RWPE2 (cell line): ENCODE data around the gene SPINK8.
"Not testable (repeated sequence)": the region's sequence is repeated elsewhere in the genome, so short reads cannot be mapped to it uniquely, and the experiment has no call there.

Source experiments
- ATAC-seq: fragments of 200-7000 bp; cut with Tn5 transposase; 3 replicates; pipeline ENCODE4 v1.9.1; 2021; ENCODE audit warnings: low read depth
- DNase-seq: peaks from one replicate; pipeline ENCODE4 v3.0.0-alpha.2; 2020; ENCODE audit warnings: low spot score
- H3K27ac ChIP-seq: fragments of 450-650 bp; 2 replicates; pipeline ENCODE4 v1.5.1; 2017; ENCODE audit warnings: mild to moderate bottlenecking; ENCODE audit not compliant: poor library complexity, severe bottlenecking
- H3K27me3 ChIP-seq: fragments of 250-450 bp; sonication (Bioruptor Pico); 2 replicates; pipeline ENCODE4 v1.5.1; 2021; ENCODE audit warnings: mild to moderate bottlenecking, moderate library complexity; ENCODE audit not compliant: insufficient read depth, poor library complexity, severe bottlenecking
- H3K36me3 ChIP-seq: fragments of 250-450 bp; sonication (Bioruptor Pico); 2 replicates; pipeline ENCODE4 v1.5.1; 2020; ENCODE audit warnings: low read depth, mild to moderate bottlenecking, moderate library complexity
- H3K4me1 ChIP-seq: fragments of 250-450 bp; sonication (Bioruptor Pico); 2 replicates; pipeline ENCODE4 v1.5.1; 2021; ENCODE audit warnings: mild to moderate bottlenecking, moderate library complexity; ENCODE audit not compliant: insufficient read depth, poor library complexity, severe bottlenecking
- H3K4me3 ChIP-seq: fragments of 250-450 bp; sonication (Bioruptor Pico); 2 replicates; pipeline ENCODE4 v1.5.1; 2021; ENCODE audit warnings: mild to moderate bottlenecking, moderate library complexity; ENCODE audit not compliant: severe bottlenecking
- H3K9me3 ChIP-seq: fragments of 250-450 bp; sonication (Bioruptor Pico); 2 replicates; pipeline ENCODE4 v1.5.1; 2021; ENCODE audit warnings: mild to moderate bottlenecking, moderate library complexity; ENCODE audit not compliant: severe bottlenecking
- CTCF ChIP-seq: fragments of 450-650 bp; IDR thresholded peaks from one replicate; pipeline ENCODE4 v1.5.1; 2017; ENCODE audit warnings: mild to moderate bottlenecking, moderate library complexity; ENCODE audit not compliant: poor library complexity, severe bottlenecking

SPINK8 gene

GRCh38 chr3:48343432-48343831 is 10.0 kb upstream of the SPINK8 start:
- ATAC-seq (no peak; the same call in 2 of the 3 replicates), DNase-seq (no peak)
- H3K36me3 ChIP-seq = no peaks in the 10 kb centered on the region
- H3K27me3 ChIP-seq = no peaks in the 10 kb centered on the region
- H3K4me1 ChIP-seq = no peaks in the 10 kb centered on the region
- H3K4me3 ChIP-seq = no peak overlapping the region
- no peak for TF ChIP-seq CTCF
- no peak overlapping the region for H3K27ac ChIP-seq
- no peaks in the 10 kb centered on the region for H3K9me3 ChIP-seq

- H3K4me3 ChIP-seq = no peak overlapping the region
- H3K27ac ChIP-seq = no peak overlapping the region
- no peaks in the 10 kb centered on the region for H3K4me1 ChIP-seq
- no peak for TF ChIP-seq CTCF
- H3K9me3 ChIP-seq = no peaks in the 10 kb centered on the region
- no peaks in the 10 kb centered on the region for H3K27me3 ChIP-seq
- ATAC-seq (no peak), DNase-seq (no peak)
- no peaks in the 10 kb centered on the region for H3K36me3 ChIP-seq
Measured at GRCh38 chr3:48338635-48339034, 5.2 kb upstream of the SPINK8 start.

- H3K4me1 ChIP-seq, H3K27me3 ChIP-seq, H3K9me3 ChIP-seq, ATAC-seq, H3K4me3 ChIP-seq, DNase-seq, H3K36me3 ChIP-seq, H3K27ac ChIP-seq: not testable (repeated sequence)
Measured at GRCh38 chr3:48337536-48337935, 4.1 kb upstream of the SPINK8 start.

GRCh38 chr3:48335286-48335685 is 1.8 kb upstream of the SPINK8 start:
- H3K36me3 ChIP-seq, H3K4me3 ChIP-seq, DNase-seq, H3K9me3 ChIP-seq, ATAC-seq, H3K4me1 ChIP-seq, H3K27ac ChIP-seq, H3K27me3 ChIP-seq: not testable (repeated sequence)

- Histone ChIP-seq H3K36me3 (no peaks in the 10 kb centered on the region), H3K27me3 (no peaks in the 10 kb centered on the region), H3K27ac (no peak overlapping the region), H3K4me1 (no peaks in the 10 kb centered on the region), H3K9me3 (no peaks in the 10 kb centered on the region), H3K4me3 (no peak overlapping the region)
- DNase-seq (no peak), ATAC-seq (no peak)
- no peak for TF ChIP-seq CTCF
Measured at GRCh38 chr3:48334605-48335004, 1.1 kb upstream of the SPINK8 start.

GRCh38 chr3:48331706-48332435 is 1.6 kb downstream of the SPINK8 start:
- H3K27ac ChIP-seq, H3K36me3 ChIP-seq, ATAC-seq, H3K27me3 ChIP-seq, H3K9me3 ChIP-seq, DNase-seq, H3K4me3 ChIP-seq, H3K4me1 ChIP-seq: not testable (repeated sequence)
